ENCODE results near the gene INCA1. TPM values are rescaled to one million over a fixed set of nuclear protein-coding genes. Genes with fewer than 3 reads are reported as not detected.

The INCA1 gene
- total and polyA plus RNA-seq, 2 of the 13 experiments (the other 11 are each of a cell fraction or from before 2014, with no cell fraction given) = 0.93 to 2.6 TPM

DNA sequence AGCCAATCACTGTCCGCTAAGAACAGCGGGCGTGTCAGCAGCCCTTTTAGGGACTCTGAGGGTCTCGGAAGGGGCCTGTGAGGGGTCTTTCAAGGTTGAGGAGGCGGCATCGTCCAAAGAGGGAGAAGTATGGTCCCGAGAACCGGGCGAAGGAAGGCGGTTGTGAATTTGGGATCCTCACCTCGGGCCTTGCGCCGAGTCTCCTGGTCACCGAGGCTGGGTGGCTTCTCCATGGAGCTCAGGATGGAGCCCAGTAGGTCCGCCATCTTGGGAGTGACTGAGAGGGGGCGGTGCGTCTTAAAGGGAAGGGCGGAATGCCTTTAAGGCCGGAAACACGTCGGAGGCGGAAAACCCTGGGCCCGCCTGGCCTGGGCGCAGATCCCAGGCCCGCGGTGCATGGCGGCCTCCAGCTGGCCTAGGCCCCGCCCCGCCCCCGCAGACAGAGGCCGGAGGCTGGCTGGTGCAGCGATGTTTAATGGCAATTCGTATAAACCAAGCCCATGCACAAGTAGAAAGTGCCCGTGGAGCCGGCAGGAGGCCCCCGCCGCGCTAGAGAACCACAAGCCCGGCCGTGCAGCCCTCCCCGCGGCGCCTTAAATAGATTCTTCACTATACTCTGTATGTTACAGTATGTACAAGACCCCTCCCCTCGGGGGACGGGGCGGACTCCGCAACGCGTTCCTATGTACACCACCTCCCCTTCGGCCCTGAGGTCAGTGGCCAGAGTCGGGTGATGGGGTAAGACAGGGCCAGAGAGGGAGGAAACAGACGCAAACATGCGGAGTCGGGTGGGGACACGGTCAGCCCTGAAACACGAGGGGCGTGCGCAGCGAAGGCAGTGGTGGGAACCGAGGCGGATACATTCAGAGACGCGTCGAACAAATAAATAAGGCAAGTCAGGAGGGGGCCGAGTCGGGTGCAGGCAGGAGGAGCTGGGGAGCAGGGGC, 29.5 kb downstream of the INCA1 start, which contains the start of gene SPAG7 (continued):
- TF ChIP-seq, protein P1, sequence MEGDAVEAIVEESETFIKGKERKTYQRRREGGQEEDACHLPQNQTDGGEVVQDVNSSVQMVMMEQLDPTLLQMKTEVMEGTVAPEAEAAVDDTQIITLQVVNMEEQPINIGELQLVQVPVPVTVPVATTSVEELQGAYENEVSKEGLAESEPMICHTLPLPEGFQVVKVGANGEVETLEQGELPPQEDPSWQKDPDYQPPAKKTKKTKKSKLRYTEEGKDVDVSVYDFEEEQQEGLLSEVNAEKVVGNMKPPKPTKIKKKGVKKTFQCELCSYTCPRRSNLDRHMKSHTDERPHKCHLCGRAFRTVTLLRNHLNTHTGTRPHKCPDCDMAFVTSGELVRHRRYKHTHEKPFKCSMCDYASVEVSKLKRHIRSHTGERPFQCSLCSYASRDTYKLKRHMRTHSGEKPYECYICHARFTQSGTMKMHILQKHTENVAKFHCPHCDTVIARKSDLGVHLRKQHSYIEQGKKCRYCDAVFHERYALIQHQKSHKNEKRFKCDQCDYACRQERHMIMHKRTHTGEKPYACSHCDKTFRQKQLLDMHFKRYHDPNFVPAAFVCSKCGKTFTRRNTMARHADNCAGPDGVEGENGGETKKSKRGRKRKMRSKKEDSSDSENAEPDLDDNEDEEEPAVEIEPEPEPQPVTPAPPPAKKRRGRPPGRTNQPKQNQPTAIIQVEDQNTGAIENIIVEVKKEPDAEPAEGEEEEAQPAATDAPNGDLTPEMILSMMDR (CRISPR knock-in tag; IDR thresholded peaks at IDR 0.05) = 0 out of 2 replicates have a peak, but pooled peaks have one; percentile 26
- peak; percentile 87; the same call in 1 of the 2 replicates for TF ChIP-seq FIP1L1 (IDR thresholded peaks at IDR 0.05; ENCODE audit: borderline replicate concordance, insufficient read depth, low read depth, low read length)
- peak; percentile 58; the same call in 1 of the 2 replicates for TF ChIP-seq ARHGAP35 (CRISPR knock-in tag; IDR thresholded peaks at IDR 0.05; ENCODE audit: borderline replicate concordance)
- peak; percentile 40 for TF ChIP-seq U2AF1 (optimal IDR thresholded peaks at IDR 0.05; ENCODE audit: low read depth, low read length)
- TF ChIP-seq, protein P2, sequence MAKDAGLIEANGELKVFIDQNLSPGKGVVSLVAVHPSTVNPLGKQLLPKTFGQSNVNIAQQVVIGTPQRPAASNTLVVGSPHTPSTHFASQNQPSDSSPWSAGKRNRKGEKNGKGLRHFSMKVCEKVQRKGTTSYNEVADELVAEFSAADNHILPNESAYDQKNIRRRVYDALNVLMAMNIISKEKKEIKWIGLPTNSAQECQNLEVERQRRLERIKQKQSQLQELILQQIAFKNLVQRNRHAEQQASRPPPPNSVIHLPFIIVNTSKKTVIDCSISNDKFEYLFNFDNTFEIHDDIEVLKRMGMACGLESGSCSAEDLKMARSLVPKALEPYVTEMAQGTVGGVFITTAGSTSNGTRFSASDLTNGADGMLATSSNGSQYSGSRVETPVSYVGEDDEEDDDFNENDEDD (CRISPR knock-in tag; IDR thresholded peaks at IDR 0.05; ENCODE audit: borderline replicate concordance) = peak; percentile 51; the same call in 1 of the 2 replicates
- TF ChIP-seq ZBTB7A (CRISPR knock-in tag; IDR thresholded peaks at IDR 0.05) = peak; percentile 60
- TF ChIP-seq, protein P3, sequence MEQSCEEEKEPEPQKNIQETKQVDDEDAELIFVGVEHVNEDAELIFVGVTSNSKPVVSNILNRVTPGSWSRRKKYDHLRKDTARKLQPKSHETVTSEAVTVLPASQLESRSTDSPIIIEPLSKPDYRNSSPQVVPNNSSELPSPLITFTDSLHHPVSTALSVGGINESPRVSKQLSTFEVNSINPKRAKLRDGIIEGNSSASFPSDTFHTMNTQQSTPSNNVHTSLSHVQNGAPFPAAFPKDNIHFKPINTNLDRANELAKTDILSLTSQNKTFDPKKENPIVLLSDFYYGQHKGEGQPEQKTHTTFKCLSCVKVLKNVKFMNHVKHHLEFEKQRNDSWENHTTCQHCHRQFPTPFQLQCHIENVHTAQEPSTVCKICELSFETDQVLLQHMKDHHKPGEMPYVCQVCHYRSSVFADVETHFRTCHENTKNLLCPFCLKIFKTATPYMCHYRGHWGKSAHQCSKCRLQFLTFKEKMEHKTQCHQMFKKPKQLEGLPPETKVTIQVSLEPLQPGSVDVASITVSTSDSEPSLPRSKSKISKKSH (CRISPR knock-in tag; IDR thresholded peaks at IDR 0.05; ENCODE audit: borderline replicate concordance) = peak; percentile 70
- TF ChIP-seq ZNF776 (CRISPR knock-in tag; IDR thresholded peaks at IDR 0.05) = no peak
- TF ChIP-seq ZC3H4 (CRISPR knock-in tag; IDR thresholded peaks at IDR 0.05; ENCODE audit: borderline replicate concordance) = peak; percentile 83
- TF ChIP-seq, protein P4, sequence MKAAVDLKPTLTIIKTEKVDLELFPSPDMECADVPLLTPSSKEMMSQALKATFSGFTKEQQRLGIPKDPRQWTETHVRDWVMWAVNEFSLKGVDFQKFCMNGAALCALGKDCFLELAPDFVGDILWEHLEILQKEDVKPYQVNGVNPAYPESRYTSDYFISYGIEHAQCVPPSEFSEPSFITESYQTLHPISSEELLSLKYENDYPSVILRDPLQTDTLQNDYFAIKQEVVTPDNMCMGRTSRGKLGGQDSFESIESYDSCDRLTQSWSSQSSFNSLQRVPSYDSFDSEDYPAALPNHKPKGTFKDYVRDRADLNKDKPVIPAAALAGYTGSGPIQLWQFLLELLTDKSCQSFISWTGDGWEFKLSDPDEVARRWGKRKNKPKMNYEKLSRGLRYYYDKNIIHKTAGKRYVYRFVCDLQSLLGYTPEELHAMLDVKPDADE (CRISPR knock-in tag; IDR thresholded peaks at IDR 0.05) = no peak
- peak; percentile 67; the same call in 1 of the 2 replicates for TF ChIP-seq IRF2 (CRISPR knock-in tag; IDR thresholded peaks at IDR 0.05)
- TF ChIP-seq ZNF605 (CRISPR knock-in tag; IDR thresholded peaks at IDR 0.05) = peak; percentile 70; the same call in 1 of the 2 replicates
- TF ChIP-seq HOXA7 (CRISPR knock-in tag; IDR thresholded peaks at IDR 0.05) = 0 out of 2 replicates have a peak, but pooled peaks have one; percentile 67
- 0 out of 2 replicates have a peak, but pooled peaks have one; percentile 22 for TF ChIP-seq FOXK1 (CRISPR knock-in tag; IDR thresholded peaks at IDR 0.05; ENCODE audit: borderline replicate concordance, low read depth)
- TF ChIP-seq ZNF34 (CRISPR knock-in tag; IDR thresholded peaks at IDR 0.05; ENCODE audit: borderline replicate concordance) = 0 out of 2 replicates have a peak, but pooled peaks have one; percentile 27
- TF ChIP-seq ZNF607 (CRISPR knock-in tag; IDR thresholded peaks at IDR 0.05; ENCODE audit: borderline replicate concordance) = peak; percentile 75; the same call in 1 of the 2 replicates
- TF ChIP-seq SRF (IDR thresholded peaks at IDR 0.05; ENCODE audit: low read depth, low read length) = peak; percentile 95
- TF ChIP-seq, protein P5, sequence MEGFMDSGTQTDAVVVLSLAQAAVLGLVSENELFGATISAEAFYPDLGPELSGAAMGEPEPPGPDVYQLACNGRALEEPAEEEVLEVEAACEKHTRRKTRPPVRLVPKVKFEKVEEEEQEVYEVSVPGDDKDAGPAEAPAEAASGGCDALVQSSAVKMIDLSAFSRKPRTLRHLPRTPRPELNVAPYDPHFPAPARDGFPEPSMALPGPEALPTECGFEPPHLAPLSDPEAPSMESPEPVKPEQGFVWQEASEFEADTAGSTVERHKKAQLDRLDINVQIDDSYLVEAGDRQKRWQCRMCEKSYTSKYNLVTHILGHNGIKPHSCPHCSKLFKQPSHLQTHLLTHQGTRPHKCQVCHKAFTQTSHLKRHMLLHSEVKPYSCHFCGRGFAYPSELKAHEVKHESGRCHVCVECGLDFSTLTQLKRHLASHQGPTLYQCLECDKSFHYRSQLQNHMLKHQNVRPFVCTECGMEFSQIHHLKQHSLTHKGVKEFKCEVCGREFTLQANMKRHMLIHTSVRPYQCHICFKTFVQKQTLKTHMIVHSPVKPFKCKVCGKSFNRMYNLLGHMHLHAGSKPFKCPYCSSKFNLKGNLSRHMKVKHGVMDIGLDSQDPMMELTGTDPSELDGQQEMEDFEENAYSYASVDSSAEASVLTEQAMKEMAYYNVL (CRISPR knock-in tag; IDR thresholded peaks at IDR 0.05; ENCODE audit: borderline replicate concordance) = 0 out of 2 replicates have a peak, but pooled peaks have one; percentile 6
- no peak for TF ChIP-seq ZNF292 (CRISPR knock-in tag; IDR thresholded peaks at IDR 0.05; ENCODE audit: borderline replicate concordance, low read depth)

All from HepG2 (cell line).